Fibroblast of lung (primary cell): ENCODE measurements around the gene RCBTB2.

Source experiments
- EZH2 ChIP-seq: IDR thresholded peaks from 2 replicates; pipeline ENCODE4 v1.5.1; 2012; ENCODE audit warnings: low read length, control low read depth, mild to moderate bottlenecking; ENCODE audit errors: missing control alignments
- TF ChIP-seq, protein P1 (sequence below), 2 donors: IDR thresholded peaks in 1 of 2; conservative IDR thresholded peaks in 1 of 2; 1 replicate in 1 of 2; 2 replicates in 1 of 2; pipeline ENCODE4 v1.5.1; 2011 to 2012; ENCODE audit warnings: low read length in 2 of 2, control low read depth in 1 of 2, inconsistent platforms in 1 of 2, low read depth in 1 of 2, mild to moderate bottlenecking in 1 of 2

DNA sequence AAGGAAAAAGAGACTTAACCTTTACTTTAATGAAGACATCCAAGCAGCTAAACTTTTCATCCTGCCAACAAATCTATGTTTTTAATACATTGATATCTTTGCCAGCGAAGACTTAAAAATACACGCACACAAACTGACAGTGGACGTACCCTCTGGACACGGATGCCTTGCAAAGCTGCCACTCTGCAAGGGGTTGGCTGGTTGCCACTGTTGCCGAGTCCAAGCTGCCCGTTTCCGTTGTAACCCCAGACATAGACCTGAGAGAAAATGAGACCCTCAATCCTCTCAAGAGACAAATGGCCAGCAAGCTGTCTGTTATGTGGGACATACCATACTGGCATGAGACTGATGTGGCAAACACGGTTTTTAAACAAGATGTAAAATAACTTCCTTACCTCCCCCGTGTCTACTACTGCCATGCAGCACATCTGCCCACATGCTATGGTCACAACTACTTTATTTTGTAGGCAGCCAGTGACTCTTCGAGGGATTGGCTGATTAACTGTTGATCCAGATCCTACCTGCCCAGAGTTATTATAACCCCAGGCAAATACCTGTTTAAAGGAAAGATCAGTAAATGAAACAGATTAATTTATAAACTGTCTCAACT is 21.2 kb downstream of the RCBTB2 start:
- TF ChIP-seq, protein P1, sequence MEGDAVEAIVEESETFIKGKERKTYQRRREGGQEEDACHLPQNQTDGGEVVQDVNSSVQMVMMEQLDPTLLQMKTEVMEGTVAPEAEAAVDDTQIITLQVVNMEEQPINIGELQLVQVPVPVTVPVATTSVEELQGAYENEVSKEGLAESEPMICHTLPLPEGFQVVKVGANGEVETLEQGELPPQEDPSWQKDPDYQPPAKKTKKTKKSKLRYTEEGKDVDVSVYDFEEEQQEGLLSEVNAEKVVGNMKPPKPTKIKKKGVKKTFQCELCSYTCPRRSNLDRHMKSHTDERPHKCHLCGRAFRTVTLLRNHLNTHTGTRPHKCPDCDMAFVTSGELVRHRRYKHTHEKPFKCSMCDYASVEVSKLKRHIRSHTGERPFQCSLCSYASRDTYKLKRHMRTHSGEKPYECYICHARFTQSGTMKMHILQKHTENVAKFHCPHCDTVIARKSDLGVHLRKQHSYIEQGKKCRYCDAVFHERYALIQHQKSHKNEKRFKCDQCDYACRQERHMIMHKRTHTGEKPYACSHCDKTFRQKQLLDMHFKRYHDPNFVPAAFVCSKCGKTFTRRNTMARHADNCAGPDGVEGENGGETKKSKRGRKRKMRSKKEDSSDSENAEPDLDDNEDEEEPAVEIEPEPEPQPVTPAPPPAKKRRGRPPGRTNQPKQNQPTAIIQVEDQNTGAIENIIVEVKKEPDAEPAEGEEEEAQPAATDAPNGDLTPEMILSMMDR (conservative IDR thresholded peaks at IDR 0.05 in 1 of 2, IDR thresholded peaks at IDR 0.05 in 1 of 2; ENCODE audit: low read depth in 1 of 2, low read length in 2 of 2), result no peak
- TF ChIP-seq EZH2, result no peak
